ENCODE data around the gene HOMER3.

Gene HOMER3

GRCh38 chr19:18900700-18901481 is 40.1 kb downstream of the HOMER3 start:
- DNase-seq = no peak

GRCh38 chr19:18899624-18900560 is 41.1 kb downstream of the HOMER3 start:
- DNase-seq = no peak

- DNase-seq = no peak
Measured at GRCh38 chr19:18898607-18899408, 42.2 kb downstream of the HOMER3 start.

- DNase-seq = no peak
Measured at GRCh38 chr19:18898081-18898606, 42.9 kb downstream of the HOMER3 start.

- DNase-seq = no peak
Measured at GRCh38 chr19:18897094-18898029, 43.7 kb downstream of the HOMER3 start.

GRCh38 chr19:18896421-18896841 is 44.6 kb downstream of the HOMER3 start:
- DNase-seq = no peak

- DNase-seq = no peak
Measured at GRCh38 chr19:18895824-18896341, 45.1 kb downstream of the HOMER3 start, which contains the start of gene CERS1. CERS1 (minus strand) TSS chr19:18896158; CDS start chr19:18896072, 86 bp downstream.

GRCh38 chr19:18895038-18895823 is 45.8 kb downstream of the HOMER3 start:
- no peak for DNase-seq

GRCh38 chr19:18894254-18895037 is 46.6 kb downstream of the HOMER3 start:
- no peak for DNase-seq

GRCh38 chr19:18893587-18894253 is 47.3 kb downstream of the HOMER3 start:
- no peak for DNase-seq

GRCh38 chr19:18889949-18890745 is 50.9 kb downstream of the HOMER3 start:
- no peak for DNase-seq

- no peak for DNase-seq
Measured at GRCh38 chr19:18886972-18887371, 54.0 kb downstream of the HOMER3 start.

GRCh38 chr19:18883526-18884304 is 57.3 kb downstream of the HOMER3 start:
- DNase-seq = no peak

- DNase-seq = no peak
Measured at GRCh38 chr19:18881491-18881890, 59.5 kb downstream of the HOMER3 start.

GRCh38 chr19:18879579-18880373 is 61.2 kb downstream of the HOMER3 start:
- peak; percentile 37 to 38 for DNase-seq

All from CD4-positive, alpha-beta T cell treated with Interferon alpha-2 for 1 hour (primary cell).